ENCODE data around the gene CDYL2. TPM values are rescaled to one million over a fixed set of nuclear protein-coding genes. Genes with fewer than 3 reads are reported as not detected.

Gene CDYL2
- total RNA-seq, 1 donor from 2014 or later = 4.5 TPM

DNA sequence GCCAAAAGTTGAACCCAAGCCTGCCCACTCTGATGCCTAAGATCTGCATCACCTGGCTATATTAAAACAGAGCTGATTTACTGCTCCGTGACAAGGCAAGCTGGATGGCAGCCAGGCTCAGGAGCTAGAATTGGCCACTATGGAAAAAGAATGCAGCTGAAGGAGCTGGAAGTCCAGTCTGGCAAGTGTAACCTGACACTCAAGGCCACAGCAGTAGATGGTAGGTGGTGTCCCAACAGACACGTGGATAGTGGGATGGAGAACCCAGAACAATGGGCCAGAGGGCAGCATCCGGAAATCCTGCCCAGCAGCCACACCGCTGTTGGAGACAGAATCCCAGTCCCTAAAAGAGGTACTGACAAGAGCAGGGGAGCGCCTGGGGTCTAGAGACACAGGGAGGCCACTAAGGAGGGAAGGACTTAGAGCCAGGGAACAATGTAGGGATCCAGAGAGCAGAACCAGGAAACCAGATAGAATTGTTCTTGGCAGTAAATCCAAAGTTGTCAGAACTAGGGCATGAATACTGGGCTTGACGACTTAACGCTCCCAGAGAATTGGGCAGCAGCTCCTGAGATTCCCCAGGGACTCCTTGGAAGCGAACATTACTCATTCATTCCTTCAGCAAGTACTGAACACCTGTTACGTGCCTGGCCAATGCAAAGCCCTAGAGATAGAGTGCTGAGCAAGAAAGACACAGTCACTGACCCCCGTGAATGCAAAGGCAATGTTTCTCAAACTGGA lies 85.7 kb downstream of the CDYL2 start:
- Mint-ChIP-seq H3K27me3 (ENCODE audit: low read depth) (no peaks in the 10 kb centered on the region), H3K9me3 (no peaks in the 10 kb centered on the region), H3K4me1 (no peaks in the 10 kb centered on the region), H3K4me3 (no peak overlapping the region), H3K36me3 (ENCODE audit: low read depth) (no peaks in the 10 kb centered on the region), H3K27ac (ENCODE audit: unreplicated experiment) (no peak overlapping the region)
- DNase-seq (ENCODE audit: low read depth, low spot score) = no peak
- TF ChIP-seq, protein P1, sequence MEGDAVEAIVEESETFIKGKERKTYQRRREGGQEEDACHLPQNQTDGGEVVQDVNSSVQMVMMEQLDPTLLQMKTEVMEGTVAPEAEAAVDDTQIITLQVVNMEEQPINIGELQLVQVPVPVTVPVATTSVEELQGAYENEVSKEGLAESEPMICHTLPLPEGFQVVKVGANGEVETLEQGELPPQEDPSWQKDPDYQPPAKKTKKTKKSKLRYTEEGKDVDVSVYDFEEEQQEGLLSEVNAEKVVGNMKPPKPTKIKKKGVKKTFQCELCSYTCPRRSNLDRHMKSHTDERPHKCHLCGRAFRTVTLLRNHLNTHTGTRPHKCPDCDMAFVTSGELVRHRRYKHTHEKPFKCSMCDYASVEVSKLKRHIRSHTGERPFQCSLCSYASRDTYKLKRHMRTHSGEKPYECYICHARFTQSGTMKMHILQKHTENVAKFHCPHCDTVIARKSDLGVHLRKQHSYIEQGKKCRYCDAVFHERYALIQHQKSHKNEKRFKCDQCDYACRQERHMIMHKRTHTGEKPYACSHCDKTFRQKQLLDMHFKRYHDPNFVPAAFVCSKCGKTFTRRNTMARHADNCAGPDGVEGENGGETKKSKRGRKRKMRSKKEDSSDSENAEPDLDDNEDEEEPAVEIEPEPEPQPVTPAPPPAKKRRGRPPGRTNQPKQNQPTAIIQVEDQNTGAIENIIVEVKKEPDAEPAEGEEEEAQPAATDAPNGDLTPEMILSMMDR (conservative IDR thresholded peaks at IDR 0.05) = no peak

DNA sequence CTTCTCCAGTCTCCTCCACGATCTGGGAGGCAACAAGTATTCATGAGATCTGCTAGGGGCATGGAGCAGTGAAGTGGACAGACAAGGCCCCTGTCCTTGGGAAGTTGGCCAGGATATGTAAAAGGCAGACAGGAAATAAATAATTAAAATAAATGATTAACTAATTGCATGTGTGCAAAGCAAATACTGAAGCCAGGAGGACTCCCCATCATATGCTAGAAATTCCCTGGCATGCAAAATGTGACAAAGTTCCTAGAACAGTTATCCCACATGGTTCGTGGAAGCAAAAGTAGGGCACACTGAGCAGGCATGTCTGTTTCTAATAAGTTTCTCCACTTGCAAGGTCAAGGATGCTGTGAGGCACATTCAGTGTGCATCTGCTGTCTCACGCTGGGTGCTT lies 86.8 kb downstream of the CDYL2 start:
- Mint-ChIP-seq H3K4me3 (no peak overlapping the region), H3K27ac (ENCODE audit: unreplicated experiment) (no peak overlapping the region), H3K9me3 (no peaks in the 10 kb centered on the region), H3K36me3 (ENCODE audit: low read depth) (no peaks in the 10 kb centered on the region), H3K27me3 (ENCODE audit: low read depth) (no peaks in the 10 kb centered on the region), H3K4me1 (no peaks in the 10 kb centered on the region)
- no peak for DNase-seq (ENCODE audit: low read depth, low spot score)
- TF ChIP-seq, protein P1 (conservative IDR thresholded peaks at IDR 0.05) = no peak

DNA sequence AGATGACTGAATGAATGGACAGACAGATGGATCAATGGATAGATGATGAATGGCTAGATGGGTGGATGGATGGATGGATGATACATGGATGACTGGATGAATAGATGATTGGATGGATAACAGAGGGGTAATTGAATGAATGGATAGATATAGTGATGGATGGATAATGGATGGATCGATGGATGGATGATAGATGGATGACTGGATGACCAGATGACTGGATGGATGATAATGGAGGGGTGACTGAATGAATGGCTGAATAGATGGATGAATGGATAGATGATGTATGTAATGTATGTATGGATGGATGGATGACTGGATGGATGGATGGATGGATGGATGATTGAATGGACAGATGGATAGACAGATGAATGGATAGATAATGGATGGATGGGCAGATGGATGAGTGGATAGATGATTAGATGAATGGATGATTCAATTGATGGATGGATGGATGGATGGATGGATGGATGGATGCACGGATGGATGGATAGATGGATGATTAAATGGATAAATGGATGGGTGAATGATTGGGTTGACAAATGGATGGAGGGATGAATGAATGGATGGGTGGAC lies 87.7 kb downstream of the CDYL2 start:
- TF ChIP-seq, protein P1 (conservative IDR thresholded peaks at IDR 0.05) = no peak
- H3K4me3 Mint-ChIP-seq = no peak overlapping the region
- no peak overlapping the region for H3K27ac Mint-ChIP-seq (ENCODE audit: unreplicated experiment)
- H3K4me1 Mint-ChIP-seq = no peaks in the 10 kb centered on the region
- no peaks in the 10 kb centered on the region for H3K27me3 Mint-ChIP-seq (ENCODE audit: low read depth)
- H3K36me3 Mint-ChIP-seq (ENCODE audit: low read depth) = no peaks in the 10 kb centered on the region
- no peaks in the 10 kb centered on the region for H3K9me3 Mint-ChIP-seq
- no peak for DNase-seq (ENCODE audit: low read depth, low spot score)

DNA sequence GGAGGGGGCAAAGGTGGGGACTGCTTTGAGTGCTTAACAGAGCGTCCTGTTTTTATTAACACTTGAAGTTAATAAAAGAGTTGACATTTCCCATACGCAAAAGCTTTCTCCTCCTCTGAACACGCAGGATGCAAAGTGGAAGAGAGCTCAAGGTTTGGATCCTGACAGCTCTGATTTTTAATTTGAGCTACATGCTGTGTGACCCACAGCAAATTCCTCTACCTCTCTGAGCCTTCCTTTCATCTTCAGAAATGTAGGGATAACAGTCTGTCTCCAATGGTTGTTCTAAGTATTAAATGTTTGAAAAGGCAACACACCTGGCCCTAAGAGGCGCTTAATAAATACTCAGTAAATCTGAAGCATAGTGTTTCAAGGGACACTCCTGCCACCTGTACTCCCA lies 93.0 kb downstream of the CDYL2 start:
- no peaks in the 10 kb centered on the region for H3K27me3 Mint-ChIP-seq (ENCODE audit: low read depth)
- TF ChIP-seq, protein P1 (conservative IDR thresholded peaks at IDR 0.05) = no peak
- H3K36me3 Mint-ChIP-seq (ENCODE audit: low read depth) = no peaks in the 10 kb centered on the region
- H3K4me1 Mint-ChIP-seq = no peaks in the 10 kb centered on the region
- no peak for DNase-seq (ENCODE audit: low read depth, low spot score)
- H3K9me3 Mint-ChIP-seq = no peaks in the 10 kb centered on the region
- no peak overlapping the region for H3K27ac Mint-ChIP-seq (ENCODE audit: unreplicated experiment)
- H3K4me3 Mint-ChIP-seq = no peak overlapping the region

DNA sequence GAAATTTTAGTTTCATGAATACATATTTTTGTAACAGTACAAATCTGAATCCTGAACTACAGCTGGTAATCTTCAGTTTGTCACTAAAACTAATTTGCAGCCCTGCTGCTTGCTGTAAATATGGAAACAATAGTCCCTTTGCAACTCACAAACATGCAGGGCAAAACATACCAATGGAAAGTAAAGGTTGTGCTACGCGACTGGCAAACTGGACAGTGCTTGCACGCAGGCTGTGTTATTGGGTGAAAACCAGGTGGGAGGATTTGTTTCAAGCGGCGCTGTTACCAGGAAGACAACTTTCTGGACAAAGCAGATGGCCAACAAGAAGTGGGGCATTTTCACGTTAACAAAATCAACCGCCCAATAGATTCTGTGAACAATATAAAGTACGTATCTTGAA lies 93.5 kb downstream of the CDYL2 start:
- no peaks in the 10 kb centered on the region for H3K9me3 Mint-ChIP-seq

More for the DNA sequence above, 93.5 kb downstream of the CDYL2 start:
- Mint-ChIP-seq H3K27ac (ENCODE audit: unreplicated experiment) (no peak overlapping the region), H3K36me3 (ENCODE audit: low read depth) (no peaks in the 10 kb centered on the region), H3K4me3 (no peak overlapping the region), H3K27me3 (ENCODE audit: low read depth) (no peaks in the 10 kb centered on the region), H3K4me1 (no peaks in the 10 kb centered on the region)
- TF ChIP-seq, protein P1 (conservative IDR thresholded peaks at IDR 0.05) = no peak
- no peak for DNase-seq (ENCODE audit: low read depth, low spot score)

Data from neural crest cell (in vitro differentiated cells).